ENCODE data around the gene ZIC3. TPM values are rescaled to one million over a fixed set of nuclear protein-coding genes. Genes with fewer than 3 reads are reported as not detected.

ZIC3 gene
- total RNA-seq, 4 donors from 2014 or later, result not detected

Small RNA genes within 50 kb of the gene (small RNA-seq; reads per million reads assigned to genes)
- 0 reads per million in 3 donors for gene RN7SL325P

Data from esophagus muscularis mucosa (tissue), 4 donors.